ENCODE results near the gene SETD9. TPM values are rescaled to one million over a fixed set of nuclear protein-coding genes. Genes with fewer than 3 reads are reported as not detected.

The SETD9 gene, protein sequence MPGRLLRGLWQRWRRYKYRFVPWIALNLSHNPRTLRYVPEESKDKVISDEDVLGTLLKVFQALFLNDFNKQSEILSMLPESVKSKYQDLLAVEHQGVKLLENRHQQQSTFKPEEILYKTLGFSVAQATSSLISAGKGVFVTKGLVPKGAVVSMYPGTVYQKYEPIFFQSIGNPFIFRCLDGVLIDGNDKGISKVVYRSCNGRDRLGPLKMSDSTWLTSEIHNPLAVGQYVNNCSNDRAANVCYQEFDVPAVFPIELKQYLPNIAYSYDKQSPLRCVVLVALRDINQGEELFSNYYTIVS
- total RNA-seq (2011; cell fraction: chromatin; rRNA removed; ENCODE audit: low replicate concordance), result 4.1 and 11.4 TPM in 2 replicates
- total RNA-seq (2011; cell fraction: nucleolus; rRNA removed), result 4.2 and 5.7 TPM in 2 replicates
- total RNA-seq (2011; cell fraction: nucleoplasm; rRNA removed), result 7.0 and 7.2 TPM in 2 replicates
- total RNA-seq (2014; rRNA removed), result 11.2 and 12.3 TPM in 2 replicates
- total RNA-seq (2014; rRNA removed; fragmentation: Illumina TruSeq; extraction: Trizol), result 20.2 and 21.1 TPM in 2 replicates
- 21.5 and 22.6 TPM in 2 replicates for total RNA-seq (2015; rRNA removed; fragmentation: Illumina TruSeq; extraction: Trizol)
- total RNA-seq (2021), result 11.8 and 16.1 TPM in 2 replicates
- 15.0 and 19.8 TPM in 2 replicates for polyA plus RNA-seq (2011; rRNA removed)
- 4.4 and 7.5 TPM in 2 replicates for polyA plus RNA-seq (2011; cell fraction: cytosol; rRNA removed)
- polyA plus RNA-seq (2011; cell fraction: nucleus; rRNA removed), result 3.9 and 5.7 TPM in 2 replicates
- 10.6 and 13.6 TPM in 2 replicates for polyA plus RNA-seq (2012)
- 15.4 and 15.5 TPM in 2 replicates for polyA plus RNA-seq (2014; fragmentation: Illumina TruSeq; extraction: Trizol)
- polyA plus RNA-seq (2014; fragmentation: Nextera tagmentation; extraction: Ambion mirVana), result 10 to 100 TPM; 26.1 to 32.6 TPM
- 10.8 and 13.0 TPM in 2 replicates for polyA plus RNA-seq (2014; rRNA removed)
- 10.6 and 14.0 TPM in 2 replicates for polyA minus RNA-seq (2011; rRNA and poly(A)+ RNA removed)
- polyA minus RNA-seq (2011; cell fraction: cytosol; rRNA and poly(A)+ RNA removed), result 4.4 and 11.8 TPM in 2 replicates
- 2.6 and 6.6 TPM in 2 replicates for polyA minus RNA-seq (2011; cell fraction: nucleus; rRNA and poly(A)+ RNA removed)
- Bru-seq, nascent RNA, result percentile 66 among the genes with signal in this experiment
- percentile 59 among the genes with signal in this experiment for BruChase-seq, experiment 1, labeled RNA remaining after a 2-hour chase
- BruChase-seq, experiment 2, labeled RNA remaining after a 6-hour chase, result percentile 59 among the genes with signal in this experiment
- long read RNA-seq, experiment 1, transcript SETD9-204 (5 exons, 786 nt), result major isoform, 5 of 21 reads
- long read RNA-seq, experiment 1, transcript SETD9-201 (6 exons, 1,619 nt), result major isoform, 5 of 21 reads
- long read RNA-seq, experiment 1, partial matches to known transcripts, result 3 of 21 reads
- long read RNA-seq, experiment 1, other reads (novel, unspliced or antisense), result 6 of 21 reads
- long read RNA-seq, experiment 2, partial matches to known transcripts, result 0 of 9 reads
- long read RNA-seq, experiment 2, other reads (novel, unspliced or antisense), result 7 of 9 reads
- long read RNA-seq, experiment 3, partial matches to known transcripts, result 1 of 17 reads
- long read RNA-seq, experiment 3, other reads (novel, unspliced or antisense), result 8 of 17 reads

- Histone ChIP-seq H2AFZ (ENCODE audit: low read depth, low read length) (peak within 1 kb of the TSS; percentile 98), H3K4me2 (ENCODE audit: insufficient read depth, low read length) (peak within 1 kb of the TSS; percentile 97), H4K20me1 (replicated peaks; ENCODE audit: control insufficient read depth, insufficient read depth, low read length) (no peaks in the 10 kb centered on the region), H3K4me1 (replicated peaks in 1 of 2; ENCODE audit: control insufficient read depth in 2 of 2, insufficient read depth in 2 of 2, low read length in 2 of 2) (peaks cover 0 to 7% of the 10 kb centered on the region in 2 experiments; a peak in 3 of 5 replicates), H3K9ac (ENCODE audit: insufficient read depth in 1 of 2, low read depth in 2 of 2, low read length in 2 of 2) (peak within 1 kb of the TSS; percentile 97 to 98), H3K79me2 (ENCODE audit: control insufficient read depth, insufficient read depth, low read length) (peaks cover 14% of the 10 kb centered on the region; the same call in 2 of the 3 replicates), H3K27me3 (ENCODE audit: control insufficient read depth in 2 of 2, insufficient read depth in 2 of 2, low read length in 2 of 2) (no peaks in the 10 kb centered on the region), H3K9me3 (replicated peaks; ENCODE audit: control insufficient read depth, insufficient read depth, low read depth, low read length) (no peaks in the 10 kb centered on the region), H3K27ac (ENCODE audit: extremely low read depth, low read depth, low read length) (peak within 1 kb of the TSS; percentile 97), H3K9me1 (ENCODE audit: control insufficient read depth, insufficient read depth, low read length) (no peaks in the 10 kb centered on the region), H3K36me3 (ENCODE audit: control insufficient read depth, insufficient read depth, low read length) (peaks cover 5% of the 10 kb centered on the region; the same call in 2 of the 3 replicates), H3K4me3 (peak within 1 kb of the TSS; percentile 64)
- DNase-seq (ENCODE audit: extremely low read depth in 1 of 4, low spot score in 3 of 4), result peak; percentile 96 to 98 (median 97)
- peak; percentile 92 for ATAC-seq
- ChIA-PET CTCF (ENCODE audit: low intra/inter-chr PET ratio) (no interaction called here), POLR2A (interaction anchor here (0.6 to 2.8 kb wide), 20 partner anchors 10 to 310 kb away, joined by 3 to 21 read pairs (median 4); no protein-coding TSS in a partner anchor)
- in situ Hi-C loops (cut with MboI) (no loop called here), intact Hi-C loops (cut with micrococcal nuclease) (loop anchor here (5.0 to 10.0 kb wide), 3 partner anchors 43 to 92 kb away; partner anchors contain the start of genes MAP3K1 and MIER3)
- TSS peak; percentile 68 for BruUV-seq (replicated peaks)
- peak; percentile 78 for FAIRE-seq
- under 1% methylated on average over 48 of the region's 84 CpGs for WGBS (ENCODE audit: insufficient coverage, low coverage, missing lambda C conversion rate)
- TF ChIP-seq ZNF57 (CRISPR knock-in tag; IDR thresholded peaks at IDR 0.05) (no peak), ZNF75A (CRISPR knock-in tag; IDR thresholded peaks at IDR 0.05) (no peak), MTA3 (IDR thresholded peaks at IDR 0.05; ENCODE audit: borderline replicate concordance) (no peak; the same call in none of the 2 replicates), NFATC3 (IDR thresholded peaks at IDR 0.05) (peak; percentile 94; the same call in 1 of the 2 replicates), ERF (CRISPR knock-in tag; IDR thresholded peaks at IDR 0.05) (peak; percentile 14; the same call in 1 of the 2 replicates), PHF8 (IDR thresholded peaks at IDR 0.05; ENCODE audit: borderline replicate concordance, low read length) (peak; percentile 99; the same call in 1 of the 2 replicates), RBFOX2 (IDR thresholded peaks at IDR 0.05; ENCODE audit: low read depth, low read length) (peak; percentile 91), ZMIZ1 (IDR thresholded peaks at IDR 0.05; ENCODE audit: low read depth in 2 of 2, low read length in 2 of 2) (peak in 1 of 2 experiments; percentile 17; a peak in 1 of 4 replicates), RNF2 (IDR thresholded peaks at IDR 0.05) (peak; percentile 25; the same call in 1 of the 2 replicates), SLC30A9 (CRISPR knock-in tag; IDR thresholded peaks at IDR 0.05) (no peak), PML (IDR thresholded peaks at IDR 0.05; ENCODE audit: low read length) (peak; percentile 89; the same call in 1 of the 2 replicates)
Measured at GRCh38 chr5:56909294-56910209, at the start of gene SETD9. Gene SETD9 (plus strand): TSS chr5:56909596. CDS start chr5:56909646, 50 bp downstream.

All from K562 (cell line).